Ectodermal cell (in vitro differentiated cells): ENCODE results near the gene SEPHS1.

Experiments used
- H3K27ac ChIP-seq: 2 replicates; pipeline ENCODE4 v1.7.0; 2013; ENCODE audit warnings: mild to moderate bottlenecking, low read depth, low read length; ENCODE audit not compliant: insufficient read depth, poor library complexity, severe bottlenecking
- H3K27me3 ChIP-seq: 2 replicates; pipeline ENCODE4 v1.7.0; 2013; ENCODE audit warnings: mild to moderate bottlenecking, low read length; ENCODE audit not compliant: insufficient read depth, control insufficient read depth, poor library complexity, severe bottlenecking
- H3K36me3 ChIP-seq: one replicate; pipeline ENCODE4 v1.7.0; 2013; ENCODE audit warnings: low read length; ENCODE audit not compliant: control insufficient read depth, insufficient read depth
- H3K4me1 ChIP-seq: one replicate; pipeline ENCODE4 v1.7.0; 2013; ENCODE audit warnings: low read length; ENCODE audit not compliant: control insufficient read depth, insufficient read depth
- H3K4me3 ChIP-seq: 2 replicates; pipeline ENCODE4 v1.7.0; 2013; ENCODE audit warnings: low read depth, low read length, control low read depth; ENCODE audit not compliant: insufficient read depth
- H3K9me3 ChIP-seq: 2 replicates; pipeline ENCODE4 v1.7.0; 2013; ENCODE audit warnings: mild to moderate bottlenecking, low read length, moderate library complexity; ENCODE audit not compliant: control insufficient read depth
- WGBS, 2 experiments: methylation state at CpG; one replicate each; pipeline ENCODE4 v1.1.7; 2013; ENCODE audit warnings: missing lambda C conversion rate in 2 of 2; 5-methylcytosine and 5-hydroxymethylcytosine counted together

SEPHS1 gene

DNA sequence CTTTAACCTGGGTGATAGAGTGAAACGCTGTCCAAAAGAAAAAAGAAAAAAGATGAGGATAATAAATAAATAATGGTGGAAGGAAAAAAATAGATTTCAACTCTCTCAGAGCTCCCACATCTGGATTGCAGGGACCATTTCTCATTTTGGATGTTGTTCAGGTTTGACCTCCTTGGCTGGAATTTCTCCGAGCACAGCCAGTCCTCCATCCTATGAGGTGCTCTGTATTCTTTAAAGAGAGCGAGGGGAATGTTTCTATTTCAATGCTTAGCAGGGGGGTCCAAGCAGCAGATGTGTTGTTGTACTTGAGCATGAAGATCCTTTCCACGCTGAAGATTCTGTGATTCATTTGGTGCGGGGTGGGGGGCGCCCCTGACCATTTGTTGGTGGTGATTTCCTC is 17.7 kb upstream of the SEPHS1 start:
- H3K4me3 ChIP-seq, result no peak overlapping the region
- no peak overlapping the region for H3K27ac ChIP-seq
- no peaks in the 10 kb centered on the region for H3K36me3 ChIP-seq
- H3K9me3 ChIP-seq, result no peaks in the 10 kb centered on the region
- H3K4me1 ChIP-seq, result no peaks in the 10 kb centered on the region
- H3K27me3 ChIP-seq, result no peaks in the 10 kb centered on the region
- WGBS, 2 experiments, result 92 to 94% methylated on average over 6 of the region's 6 CpGs

DNA sequence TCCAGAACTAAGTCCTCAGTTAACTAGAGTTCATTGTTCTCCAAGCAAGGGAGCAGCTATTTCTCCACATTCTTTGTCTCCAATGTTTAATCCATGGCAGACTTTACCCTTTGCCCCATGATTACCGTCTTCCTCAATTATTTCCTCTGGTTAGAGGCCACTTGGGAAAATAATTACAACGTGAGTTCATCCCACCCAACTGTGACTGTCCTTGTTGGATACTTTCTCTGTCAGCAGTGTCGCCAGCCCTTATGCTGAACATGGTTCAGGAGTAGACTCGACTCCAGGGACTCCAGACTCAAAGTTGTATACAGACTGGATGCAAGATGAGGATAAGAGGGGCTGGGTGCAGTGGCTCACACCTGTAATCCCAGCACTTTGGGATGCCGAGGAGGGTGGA is 17.1 kb upstream of the SEPHS1 start:
- Histone ChIP-seq H3K27me3 (no peaks in the 10 kb centered on the region), H3K36me3 (no peaks in the 10 kb centered on the region), H3K4me1 (no peaks in the 10 kb centered on the region), H3K9me3 (no peaks in the 10 kb centered on the region), H3K4me3 (no peak overlapping the region), H3K27ac (no peak overlapping the region)
- WGBS, 2 experiments, result 89 to 90% methylated on average over 5 of the region's 5 CpGs

DNA sequence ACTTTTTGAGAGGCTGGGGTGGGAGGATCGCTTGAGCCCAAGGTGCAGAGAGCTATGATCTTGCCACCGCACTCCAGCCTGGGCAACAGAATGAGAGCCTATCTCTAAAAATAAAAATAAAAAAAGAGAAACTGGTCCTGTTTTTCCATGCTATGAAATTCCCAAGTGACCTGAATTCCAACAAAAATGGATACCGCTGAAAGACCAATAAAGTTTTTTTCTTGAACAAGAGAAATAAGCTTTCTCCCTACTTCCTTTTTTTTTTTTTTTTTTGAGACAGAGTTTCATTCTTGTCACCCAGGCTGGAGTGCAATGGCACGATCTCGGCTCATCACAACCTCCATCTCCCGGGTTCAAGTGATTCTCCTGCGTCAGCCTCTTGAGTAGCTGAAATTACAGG is 12.5 kb upstream of the SEPHS1 start:
- no peak overlapping the region for H3K4me3 ChIP-seq
- H3K27ac ChIP-seq, result no peak overlapping the region
- H3K4me1 ChIP-seq, result no peaks in the 10 kb centered on the region
- no peaks in the 10 kb centered on the region for H3K27me3 ChIP-seq
- no peaks in the 10 kb centered on the region for H3K9me3 ChIP-seq
- WGBS, 2 experiments, result 76 to 83% methylated on average over 7 of the region's 7 CpGs
- H3K36me3 ChIP-seq, result no peaks in the 10 kb centered on the region

DNA sequence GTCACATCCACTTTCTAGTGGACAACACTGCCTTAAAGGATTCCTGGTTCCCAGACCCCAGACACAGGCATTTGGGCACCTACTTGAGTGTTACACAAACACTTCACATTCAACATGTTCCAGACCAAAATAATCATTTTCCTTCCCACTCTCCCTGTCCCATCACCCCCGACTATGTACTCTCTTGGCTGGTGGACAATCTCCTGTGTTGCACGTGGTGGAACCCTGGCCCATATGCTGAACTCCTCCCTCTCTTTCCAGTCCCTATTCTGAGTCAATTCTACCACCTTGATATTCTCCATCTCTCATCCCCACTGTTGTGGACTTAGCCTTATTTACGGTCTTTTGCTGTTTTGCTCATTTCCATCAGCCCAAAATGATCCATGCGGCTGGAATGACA is 8.3 kb upstream of the SEPHS1 start:
- Histone ChIP-seq H3K4me1 (peaks cover 7% of the 10 kb centered on the region), H3K27ac (no peak overlapping the region), H3K27me3 (peaks cover 15% of the 10 kb centered on the region), H3K9me3 (no peaks in the 10 kb centered on the region), H3K4me3 (no peak overlapping the region), H3K36me3 (no peaks in the 10 kb centered on the region)
- 83 to 89% methylated on average over 4 of the region's 4 CpGs for WGBS, 2 experiments

DNA sequence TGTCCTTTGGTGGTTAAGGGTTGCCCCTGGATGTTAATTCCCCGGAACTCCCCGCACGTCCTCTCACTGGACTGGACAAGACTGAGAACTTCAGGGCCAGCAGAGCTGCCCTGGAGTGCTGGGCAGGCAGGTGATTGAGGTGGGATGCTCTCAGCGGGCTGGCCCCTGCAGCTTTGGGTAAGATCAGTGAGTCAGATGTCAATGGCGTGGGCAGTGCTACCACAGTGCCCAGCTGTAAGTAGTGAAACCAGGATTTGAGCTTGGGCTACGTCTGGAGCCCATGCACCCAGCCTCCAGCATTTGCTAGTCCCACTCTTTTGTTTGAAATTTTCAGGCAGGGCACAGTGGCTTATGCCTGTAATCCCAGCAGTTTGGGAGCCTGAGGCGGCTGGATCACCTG is 6.7 kb upstream of the SEPHS1 start:
- peaks cover 19% of the 10 kb centered on the region for H3K4me1 ChIP-seq
- no peak overlapping the region for H3K4me3 ChIP-seq
- H3K27me3 ChIP-seq, result peaks cover 31% of the 10 kb centered on the region
- H3K36me3 ChIP-seq, result no peaks in the 10 kb centered on the region
- WGBS, 2 experiments, result 92 to 94% methylated on average over 7 of the region's 7 CpGs
- H3K9me3 ChIP-seq, result no peaks in the 10 kb centered on the region
- H3K27ac ChIP-seq, result no peak overlapping the region

DNA sequence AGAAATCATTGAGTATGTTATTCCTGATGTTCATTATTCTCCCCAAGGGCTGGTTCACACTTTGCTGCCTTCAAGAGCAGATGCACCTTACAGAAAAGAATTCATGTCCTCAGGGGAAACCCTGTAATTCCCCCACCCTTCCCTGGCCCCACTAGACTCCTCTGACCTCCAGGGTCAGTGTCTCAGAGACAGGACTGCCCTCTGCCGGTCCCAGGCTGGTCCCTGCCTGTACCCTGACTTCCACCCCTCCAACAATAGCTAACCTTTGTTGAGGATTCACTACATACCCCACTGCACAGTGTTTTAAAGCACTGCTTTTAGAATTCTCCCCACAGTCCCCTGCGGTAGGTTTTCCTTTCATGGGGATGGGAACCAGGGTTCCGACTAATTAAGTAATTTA is 4.4 kb upstream of the SEPHS1 start:
- no peaks in the 10 kb centered on the region for H3K9me3 ChIP-seq
- H3K36me3 ChIP-seq, result no peaks in the 10 kb centered on the region
- no peak overlapping the region for H3K4me3 ChIP-seq
- H3K27me3 ChIP-seq, result peaks cover 43% of the 10 kb centered on the region
- H3K27ac ChIP-seq, result no peak overlapping the region
- peaks cover 29% of the 10 kb centered on the region for H3K4me1 ChIP-seq
- WGBS, 2 experiments, result 40 to 47% methylated on average over 3 of the region's 3 CpGs

DNA sequence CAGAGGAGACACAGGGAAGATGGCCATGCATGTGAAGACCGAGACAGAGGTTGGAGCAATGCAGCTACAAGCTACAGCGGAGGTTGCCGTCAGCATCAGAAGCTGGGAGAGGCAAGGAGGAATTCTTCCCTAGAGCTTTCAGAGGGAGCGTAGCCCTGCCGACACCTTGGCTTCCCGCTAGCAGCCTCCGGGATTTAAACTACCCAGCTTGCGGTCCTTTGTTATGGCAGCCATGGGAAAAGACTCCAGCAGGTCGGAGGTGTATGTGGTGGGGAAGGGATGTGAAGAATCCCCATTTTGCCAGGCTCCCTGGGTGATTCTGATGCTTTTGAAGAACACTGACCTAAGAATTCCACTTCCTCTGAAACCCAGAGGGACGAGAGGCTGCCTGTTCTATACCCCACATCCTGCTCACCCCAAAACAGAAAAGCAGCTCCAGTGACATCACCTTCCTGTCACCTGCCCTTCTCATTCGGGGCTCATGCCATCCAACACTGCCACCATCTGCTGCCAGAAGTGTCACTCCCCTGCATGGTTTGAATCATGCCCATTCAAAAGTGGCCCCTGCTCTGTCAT is 3.3 kb upstream of the SEPHS1 start:
- Histone ChIP-seq H3K36me3 (no peaks in the 10 kb centered on the region), H3K27ac (no peak overlapping the region), H3K27me3 (peaks cover 43% of the 10 kb centered on the region), H3K4me3 (no peak overlapping the region), H3K9me3 (no peaks in the 10 kb centered on the region), H3K4me1 (peaks cover 29% of the 10 kb centered on the region)
- 2% methylated on average over 11 of the region's 11 CpGs for WGBS, 2 experiments

DNA sequence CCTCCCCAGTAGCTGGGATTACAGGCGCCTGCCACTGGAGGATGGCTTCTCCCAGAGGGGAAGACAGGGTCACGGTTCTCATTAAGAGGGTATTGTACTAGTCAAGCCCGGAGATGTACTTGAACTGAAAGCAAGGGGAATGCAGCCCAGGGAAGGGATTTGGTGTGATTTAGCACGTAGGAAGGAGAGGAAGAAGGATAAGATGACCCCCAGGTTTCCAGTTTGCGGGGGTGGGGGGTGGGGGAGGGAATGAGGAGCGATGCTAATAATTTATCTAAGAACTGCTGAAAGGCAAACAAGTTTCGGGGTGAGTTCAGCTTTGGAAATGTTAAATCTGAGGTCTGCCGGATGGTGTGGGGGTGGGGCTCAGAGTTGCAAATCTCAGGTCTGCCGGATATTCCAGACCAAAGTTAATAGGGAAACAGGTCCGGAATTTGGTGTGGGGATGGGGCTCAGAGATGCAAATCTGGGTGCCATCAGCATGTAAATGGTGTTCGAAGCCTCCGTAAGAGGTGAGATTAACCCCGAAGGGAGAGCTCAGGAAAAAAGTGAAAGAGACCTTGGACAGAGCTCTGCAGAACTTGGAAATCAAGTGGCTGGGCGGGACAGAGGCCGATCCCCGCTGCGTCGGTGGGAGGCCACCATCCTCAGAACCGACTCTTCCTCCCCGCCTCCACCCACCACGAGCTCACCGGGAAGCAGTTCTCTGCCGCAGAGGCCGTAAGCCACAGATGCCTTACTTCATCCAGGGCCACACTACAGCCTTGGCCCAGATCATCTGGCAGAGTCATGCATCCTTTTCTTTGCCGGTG is 1.6 kb upstream of the SEPHS1 start:
- Histone ChIP-seq H3K4me1 (peaks cover 36% of the 10 kb centered on the region), H3K36me3 (no peaks in the 10 kb centered on the region), H3K27me3 (peaks cover 43% of the 10 kb centered on the region), H3K9me3 (no peaks in the 10 kb centered on the region), H3K27ac (no peak overlapping the region), H3K4me3 (peak overlapping the region; percentile 76)
- 0 to 1% methylated on average over 25 of the region's 25 CpGs for WGBS, 2 experiments

DNA sequence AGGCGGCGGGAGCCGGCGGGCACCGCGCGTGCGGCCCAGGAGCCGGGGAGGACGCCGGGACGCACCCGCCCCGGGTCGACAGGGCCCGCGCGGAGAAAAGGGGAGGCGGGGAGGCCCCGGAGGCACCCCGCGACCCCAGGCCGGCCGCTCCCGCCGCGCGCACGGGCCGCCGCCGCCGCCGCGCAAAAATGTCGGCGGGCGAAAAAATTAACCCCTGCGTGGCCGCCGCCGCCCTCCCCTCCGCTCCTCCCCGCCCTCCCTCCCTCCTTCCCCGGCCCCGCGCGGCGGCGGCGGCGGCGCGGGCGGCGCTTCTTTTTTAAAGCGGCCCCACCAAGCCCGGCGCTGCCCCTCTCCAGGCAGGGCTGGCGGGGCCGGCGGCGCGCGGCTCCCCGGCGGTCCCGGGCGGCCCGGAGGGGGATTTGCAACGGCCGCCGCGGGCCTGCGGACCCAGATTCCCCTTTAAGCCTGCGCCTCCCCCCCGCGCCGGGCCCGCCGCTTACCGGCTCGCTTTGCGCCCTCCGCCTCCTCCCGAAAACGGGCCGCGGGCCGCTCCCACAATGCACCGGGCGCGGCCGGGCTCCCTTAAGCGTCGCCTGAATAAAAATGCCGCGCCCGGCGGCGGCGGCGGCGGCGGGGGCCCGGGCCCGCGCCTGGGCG is 465 bp downstream of the SEPHS1 start:
- H3K4me1 ChIP-seq, result peaks cover 34% of the 10 kb centered on the region
- peaks cover 4% of the 10 kb centered on the region for H3K36me3 ChIP-seq
- H3K27me3 ChIP-seq, result peaks cover 41% of the 10 kb centered on the region
- no peaks in the 10 kb centered on the region for H3K9me3 ChIP-seq
- 0% methylated on average over 108 to 109 of the region's 109 CpGs for WGBS, 2 experiments
- H3K4me3 ChIP-seq, result peak overlapping the region; percentile 76
- peak overlapping the region; percentile 97 for H3K27ac ChIP-seq

DNA sequence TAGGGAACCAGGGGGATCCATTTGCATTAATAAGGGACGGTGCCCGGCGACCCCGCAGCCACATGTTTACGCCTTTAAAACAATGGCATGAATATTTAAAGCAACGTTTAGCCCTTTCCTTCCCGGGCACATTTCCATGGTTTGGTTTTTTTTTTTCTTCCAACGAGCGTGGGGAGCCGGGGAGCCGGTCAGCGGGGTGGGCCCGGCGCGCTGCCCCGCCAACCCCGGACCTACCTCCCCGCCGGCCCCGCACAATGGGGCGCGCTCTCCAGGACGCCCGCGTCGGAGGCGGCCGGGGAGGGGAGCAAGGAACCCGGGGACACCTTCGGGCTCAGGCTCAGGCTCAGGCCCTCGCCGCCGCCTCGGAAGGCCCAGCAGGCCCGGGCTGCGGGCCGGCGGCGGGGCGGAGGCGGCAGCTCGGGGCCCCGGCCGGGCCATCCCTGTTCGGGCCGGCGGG is 1.0 kb downstream of the SEPHS1 start:
- Histone ChIP-seq H3K36me3 (peaks cover 4% of the 10 kb centered on the region), H3K4me3 (peak overlapping the region; percentile 76), H3K9me3 (no peaks in the 10 kb centered on the region), H3K27ac (peak overlapping the region; percentile 97), H3K4me1 (peaks cover 33% of the 10 kb centered on the region), H3K27me3 (peaks cover 36% of the 10 kb centered on the region)
- 0% methylated on average over 47 of the region's 47 CpGs for WGBS, 2 experiments
